Epidermal melanocyte (primary cell): Measurements from ENCODE around the gene ASTL.

Source experiments
- DNase-seq: peaks from one replicate; pipeline ENCODE4 v3.0.0; 2011; ENCODE audit warnings: low spot score; ENCODE audit not compliant: insufficient read length

ASTL gene

DNA sequence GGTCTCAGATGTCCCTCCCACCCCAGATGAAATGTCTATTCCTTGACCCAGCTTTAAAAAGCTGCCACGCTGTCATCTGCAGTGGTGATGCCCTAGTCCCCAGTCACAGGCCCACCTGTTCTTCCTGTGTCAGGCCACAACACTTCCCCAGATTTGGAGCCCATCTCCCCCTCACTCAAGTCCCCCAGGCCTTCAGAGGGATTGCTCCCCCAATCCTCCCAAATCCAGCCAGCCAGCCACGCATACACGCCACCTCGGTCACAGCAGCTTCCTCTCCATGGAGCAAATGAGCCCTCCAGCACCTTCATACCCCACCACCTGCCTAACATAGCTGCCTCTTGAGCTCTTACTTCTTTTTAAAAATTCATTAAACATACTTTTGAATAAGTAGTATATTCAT, 7.8 kb downstream of the ASTL start:
- no peak for DNase-seq

DNA sequence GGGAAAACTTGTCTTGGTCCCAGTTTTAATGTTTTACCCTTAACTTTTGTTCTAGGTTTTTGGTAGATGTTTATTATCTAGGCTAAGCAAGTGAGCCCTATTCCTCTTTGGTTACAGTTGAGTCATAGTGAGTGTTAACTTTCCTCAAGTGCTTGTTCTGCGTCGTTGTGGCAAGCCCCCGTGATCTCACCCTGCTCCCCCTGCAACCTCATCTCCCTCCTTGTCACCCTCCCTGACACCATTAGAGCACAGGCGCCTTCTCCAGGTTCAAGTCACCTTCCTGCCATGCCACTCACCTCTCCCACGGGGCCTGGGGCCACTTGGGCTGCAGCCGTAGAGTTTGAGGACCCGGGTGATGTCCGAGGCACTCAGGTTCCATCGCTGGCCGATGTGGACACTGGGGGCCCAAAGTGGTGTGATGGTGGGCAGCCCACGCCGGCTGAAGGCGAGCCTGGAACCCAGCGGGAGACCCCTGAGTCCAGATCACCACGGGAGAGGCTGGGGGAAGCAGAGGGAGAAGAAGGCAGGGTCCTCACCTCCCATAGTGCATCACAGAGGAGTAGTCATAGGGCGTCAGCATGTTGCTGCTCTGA, 8.7 kb downstream of the ASTL start:
- no peak for DNase-seq

DNA sequence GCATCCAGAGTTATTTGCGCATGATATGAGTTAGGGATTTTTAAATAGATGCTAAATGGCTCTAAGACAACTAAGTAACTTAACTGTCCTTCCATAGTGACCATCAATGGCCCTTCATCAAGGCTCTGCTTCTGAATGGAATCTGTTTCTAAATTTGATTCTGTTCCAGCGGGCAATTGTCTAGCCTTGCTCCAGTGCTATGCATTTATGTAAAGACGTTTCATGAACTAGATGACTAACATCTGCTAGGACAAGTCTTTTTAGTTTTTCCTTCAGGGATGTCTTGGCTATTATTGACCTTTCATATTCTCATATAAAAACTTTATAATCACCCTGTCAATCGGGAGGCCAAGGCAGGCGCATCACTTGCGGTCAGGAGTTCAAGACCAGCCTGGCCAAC, 9.8 kb downstream of the ASTL start:
- DNase-seq = no peak

DNA sequence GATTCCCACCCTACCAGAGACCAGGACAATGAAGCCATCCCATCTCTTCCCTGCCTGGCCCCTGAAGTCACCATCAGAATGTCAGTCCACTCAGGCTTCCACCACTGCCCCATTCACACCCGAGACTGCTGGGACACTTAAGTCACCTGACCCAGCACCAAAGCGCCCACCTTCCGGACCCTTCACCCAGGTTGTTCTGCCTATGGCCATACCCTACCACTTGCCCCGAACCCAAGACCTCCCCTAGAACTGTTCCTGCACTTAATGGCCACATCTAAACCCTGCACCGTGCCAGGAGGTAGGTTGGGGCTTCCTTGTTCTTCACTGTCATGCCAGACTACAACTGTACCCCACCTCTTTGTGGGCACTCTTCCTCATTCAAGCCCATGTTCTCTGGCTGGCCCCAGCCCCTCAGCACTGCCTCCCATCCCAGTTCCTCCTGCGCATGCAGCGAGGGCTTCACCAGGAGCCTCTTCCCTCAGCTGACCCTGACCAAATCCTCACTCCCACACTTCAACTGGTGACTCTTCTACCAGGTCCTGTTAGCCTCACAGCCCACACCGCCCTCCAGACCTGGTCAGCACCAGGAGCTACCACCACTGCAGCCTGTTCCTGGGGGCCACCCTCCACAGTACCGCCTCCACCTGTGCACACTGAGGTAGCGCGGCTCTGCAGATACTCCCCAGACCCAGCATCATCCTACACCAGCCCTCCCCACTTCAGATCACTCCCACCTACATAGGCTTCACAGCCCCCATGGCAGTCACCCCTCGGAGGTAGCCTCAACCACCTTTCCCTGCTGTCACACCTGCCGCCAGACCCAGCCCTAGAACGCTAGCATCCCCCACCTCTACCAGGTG, 13.7 kb downstream of the ASTL start:
- DNase-seq = no peak

DNA sequence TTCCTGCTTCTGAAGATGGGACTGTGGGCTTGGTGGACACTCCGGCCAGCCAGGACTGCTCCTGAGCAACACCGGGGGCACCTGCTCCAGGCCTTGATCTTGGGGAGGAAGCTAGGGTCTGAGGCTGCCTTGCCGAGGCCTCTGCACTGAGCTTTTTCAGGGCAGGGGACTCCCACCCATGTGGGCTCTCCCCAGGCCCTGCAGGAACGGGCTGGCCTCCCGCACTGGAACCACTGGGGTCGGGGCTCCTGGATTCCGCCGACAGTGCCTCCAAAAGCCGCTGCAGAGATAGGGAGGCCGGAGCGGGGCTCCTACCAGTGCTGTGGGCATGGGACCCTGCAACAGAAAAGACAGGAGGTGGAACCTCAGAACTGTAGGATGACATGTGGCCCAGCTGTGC, 14.4 kb downstream of the ASTL start:
- no peak for DNase-seq

DNA sequence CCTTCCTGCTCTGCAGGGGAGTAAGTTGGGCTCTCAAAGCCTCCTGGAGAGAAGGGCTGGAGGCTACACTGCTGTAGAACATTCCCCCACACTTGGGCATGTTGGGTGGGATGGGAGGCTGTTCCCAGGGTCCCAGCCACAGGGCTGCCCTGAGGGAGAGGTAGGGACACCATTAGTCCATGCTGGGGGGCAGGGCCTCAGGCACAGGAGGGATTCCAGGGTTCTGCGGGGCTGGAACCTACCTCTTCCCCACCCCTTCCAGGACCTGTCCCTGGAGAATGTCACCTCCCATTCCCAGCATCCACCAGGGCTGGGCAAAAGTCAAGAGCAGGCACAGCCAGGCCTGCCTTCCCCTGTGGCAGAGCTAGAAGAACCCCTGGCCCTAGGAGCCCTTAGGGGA, 15.0 kb downstream of the ASTL start:
- no peak for DNase-seq

DNA sequence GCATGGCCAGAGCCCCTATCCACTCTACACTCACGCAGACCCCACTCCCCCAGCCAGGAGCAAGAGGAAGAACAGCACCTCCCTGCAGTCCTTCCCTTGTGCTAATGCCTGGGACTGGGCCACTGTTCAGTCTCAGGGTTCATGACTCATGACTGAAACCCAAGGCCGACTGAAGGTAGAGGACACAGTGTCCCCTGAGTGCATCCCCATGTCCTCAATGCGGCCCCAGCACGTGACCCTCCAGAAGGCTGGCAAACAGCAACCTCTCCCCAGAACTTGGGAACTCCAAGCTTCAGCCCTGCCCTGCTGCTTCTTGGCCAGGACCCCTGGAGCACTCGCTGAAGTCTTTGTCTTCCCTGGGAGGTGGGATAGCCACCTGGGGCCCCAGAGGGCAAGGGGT, 15.9 kb downstream of the ASTL start:
- DNase-seq = no peak

DNA sequence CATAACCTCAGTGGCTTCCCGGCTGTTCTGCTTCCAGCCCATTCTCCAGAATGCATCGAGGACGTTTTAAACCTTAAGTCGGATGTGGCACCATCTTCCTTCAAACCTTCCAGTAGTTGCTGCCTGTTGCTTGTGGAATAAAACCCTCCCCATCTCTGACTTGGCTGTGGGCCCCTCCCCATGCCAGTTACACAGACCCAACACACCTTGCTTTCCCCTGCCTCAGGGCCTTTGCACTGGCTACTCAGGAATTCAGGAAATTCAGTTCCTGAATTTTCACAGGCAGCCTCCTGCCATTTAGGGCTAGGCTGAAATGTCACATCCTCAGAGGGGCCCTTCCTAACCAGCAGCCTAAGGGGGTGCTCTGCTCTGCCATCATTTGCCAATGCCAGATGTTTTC, 16.9 kb downstream of the ASTL start:
- DNase-seq = no peak

DNA sequence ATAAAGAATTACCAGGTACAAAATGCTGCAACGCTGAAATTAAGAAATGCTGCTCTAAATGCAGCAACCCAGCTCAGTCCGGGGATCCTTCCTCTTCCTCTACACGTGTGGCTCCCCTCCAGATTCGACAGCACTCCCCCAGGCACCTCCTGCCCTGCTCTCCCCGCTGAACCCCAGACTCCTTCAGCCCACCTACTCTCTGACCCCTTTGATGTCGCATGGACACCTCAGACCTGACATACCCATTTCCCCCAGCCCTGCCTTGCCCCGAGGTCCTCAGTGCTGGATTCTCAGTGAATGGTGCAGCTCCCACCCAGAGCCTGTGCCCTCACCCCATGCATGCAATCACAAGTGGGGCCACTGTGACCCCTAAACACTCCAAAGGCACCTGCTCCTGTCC, 17.3 kb downstream of the ASTL start:
- no peak for DNase-seq

DNA sequence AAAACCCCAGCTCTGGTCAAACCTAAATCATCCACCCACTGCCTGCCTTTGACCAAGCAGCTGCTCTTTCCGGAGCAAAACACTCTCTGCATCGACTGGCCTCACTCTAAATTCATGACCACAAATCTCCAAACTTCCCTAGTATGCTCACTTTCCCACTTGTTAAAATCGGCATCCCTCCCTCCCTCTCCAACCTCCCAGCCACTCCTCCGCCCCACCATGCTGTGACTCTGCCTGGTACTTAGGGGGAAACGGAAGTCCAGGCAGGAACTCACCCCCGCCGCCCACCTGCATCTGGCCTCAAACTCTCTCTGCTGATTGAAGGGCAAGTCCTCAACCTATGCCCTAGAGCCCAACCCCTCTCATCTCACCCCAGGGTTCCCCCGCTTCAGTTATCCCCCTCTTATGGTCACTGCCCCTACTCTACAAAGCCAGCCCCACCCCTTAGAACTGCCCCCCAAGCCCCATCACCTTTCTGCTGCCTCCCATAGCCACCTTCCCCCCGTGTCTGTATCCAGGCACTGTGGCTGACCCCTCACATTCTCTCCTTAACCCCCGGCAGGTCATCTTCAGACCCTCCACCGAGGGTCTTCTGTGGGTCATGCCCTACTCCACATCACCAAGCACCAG, 18.1 kb downstream of the ASTL start:
- no peak for DNase-seq

DNA sequence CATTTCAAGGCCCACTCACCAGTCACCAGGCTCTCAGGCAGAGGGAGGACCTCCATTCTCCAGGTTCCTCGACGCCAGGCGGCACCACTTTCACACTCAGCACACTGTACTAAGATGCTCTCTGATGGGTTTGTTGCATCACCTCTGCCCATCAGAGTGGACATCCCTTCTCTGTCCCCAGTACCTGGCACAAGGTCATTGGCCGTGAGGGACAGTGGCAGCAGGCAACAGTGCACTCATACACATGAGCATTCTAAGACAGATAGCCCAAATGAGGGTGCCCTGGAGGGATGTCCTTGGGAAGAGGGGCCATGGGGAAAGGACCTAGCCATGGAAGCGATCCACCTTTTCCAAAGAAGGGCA, 18.9 kb downstream of the ASTL start:
- no peak for DNase-seq

DNA sequence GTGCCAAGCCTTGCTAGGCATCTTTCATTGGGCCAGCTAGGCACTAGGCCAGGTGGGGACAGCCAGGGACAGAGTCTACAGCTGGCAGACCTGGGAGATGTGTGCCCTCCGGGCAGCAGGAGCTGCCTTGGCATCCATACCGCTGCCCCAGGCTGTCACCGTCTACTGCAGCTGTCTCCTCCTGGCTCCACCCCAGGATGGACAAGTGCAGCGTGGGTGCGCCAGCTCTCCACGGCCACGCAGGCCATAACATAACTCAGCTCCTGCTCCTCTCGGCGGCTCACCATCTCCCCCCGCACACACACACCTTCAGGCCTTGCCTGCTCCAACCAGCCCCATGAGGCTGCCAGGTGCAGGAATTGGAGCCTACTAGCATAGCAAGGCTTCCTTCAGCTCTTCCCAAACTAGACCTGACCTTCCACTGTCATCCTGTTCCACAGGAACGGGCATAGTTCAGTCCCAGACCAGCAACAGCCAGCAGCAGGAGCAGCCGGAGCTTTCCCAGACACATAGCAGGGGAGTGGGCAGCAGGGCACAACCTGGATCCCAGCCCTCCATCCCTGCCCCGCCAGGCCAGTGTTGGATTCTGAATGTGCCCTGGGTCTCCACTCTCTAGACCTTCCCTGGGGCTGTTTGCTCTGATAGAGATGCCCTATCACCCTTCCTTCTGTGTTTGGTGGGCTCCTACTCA, 19.5 kb downstream of the ASTL start:
- no peak for DNase-seq

DNA sequence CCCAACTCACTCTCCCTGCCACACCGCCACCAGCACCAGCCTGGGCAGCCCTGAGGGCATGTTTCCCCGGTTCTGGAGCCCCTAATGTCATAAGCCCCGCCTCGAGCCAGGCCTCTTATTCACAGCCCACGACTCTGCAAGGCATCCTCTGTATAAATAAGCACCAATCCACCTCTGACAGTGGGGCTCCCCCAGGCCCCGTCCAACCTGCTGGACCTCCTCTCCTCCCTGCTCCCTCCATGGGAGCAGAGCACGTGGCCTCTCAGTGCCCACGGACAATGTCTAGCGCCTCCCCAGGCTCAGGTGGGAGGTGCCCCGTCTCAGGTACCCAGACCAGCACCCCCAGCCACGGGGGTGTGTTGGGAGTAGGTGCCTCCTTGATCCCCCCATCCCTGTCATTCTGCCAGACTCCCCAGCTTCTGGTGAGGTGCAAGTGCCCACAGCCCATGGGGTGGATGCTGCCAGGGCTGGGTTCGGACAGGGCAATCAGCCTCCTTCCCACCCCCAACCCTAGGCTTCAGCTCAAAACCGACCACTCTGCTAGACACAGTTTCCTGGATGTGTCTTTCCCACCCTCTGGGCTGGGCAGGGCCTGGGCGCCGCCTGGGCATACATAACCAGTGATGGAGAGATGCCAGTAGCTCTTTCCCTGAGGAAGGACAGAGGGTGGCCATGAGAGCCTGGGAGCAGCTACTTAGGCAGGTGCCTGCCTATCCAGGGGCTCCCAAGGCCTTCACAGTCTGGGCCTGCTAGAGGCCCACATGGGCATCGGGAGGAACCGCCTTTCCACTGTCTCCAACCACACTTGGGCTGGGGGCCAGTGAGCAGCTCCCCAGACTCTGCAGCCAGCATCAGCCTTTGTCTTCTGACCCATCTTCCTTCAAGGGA, 20.4 kb downstream of the ASTL start:
- DNase-seq = no peak

DNA sequence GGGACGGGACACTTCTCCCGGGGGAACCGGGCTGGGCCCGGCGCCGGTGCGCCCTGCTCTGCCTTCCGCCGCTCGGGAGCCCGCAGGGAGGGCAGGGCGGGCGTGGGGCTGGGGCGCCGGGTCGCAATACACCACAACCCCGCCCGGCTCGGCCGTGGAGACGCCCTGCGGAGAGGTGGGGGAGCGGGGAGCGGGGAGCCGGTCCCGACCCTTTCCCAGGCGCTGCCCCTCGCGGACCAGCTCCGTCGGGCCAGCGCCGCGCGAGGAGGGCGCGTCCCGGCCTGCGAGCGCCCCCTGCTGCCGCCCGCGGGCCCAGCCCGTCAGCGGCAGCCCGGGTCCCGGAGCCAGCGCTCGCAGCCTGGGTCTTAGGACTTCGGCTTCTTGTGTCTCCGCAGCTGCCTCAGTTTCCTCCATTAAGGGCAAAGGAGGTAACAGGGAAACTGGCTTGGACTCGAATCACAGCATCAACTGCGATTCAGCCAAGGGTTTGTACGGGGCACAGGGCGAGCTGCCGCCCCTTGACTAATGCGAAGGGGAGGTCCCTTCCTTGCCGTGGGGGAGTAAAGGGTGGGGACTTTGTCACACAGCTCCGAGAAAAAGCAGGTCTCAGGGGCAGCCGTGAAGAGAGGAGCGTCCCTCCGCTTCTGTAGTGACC, 21.3 kb downstream of the ASTL start:
- peak; percentile 88 for DNase-seq

DNA sequence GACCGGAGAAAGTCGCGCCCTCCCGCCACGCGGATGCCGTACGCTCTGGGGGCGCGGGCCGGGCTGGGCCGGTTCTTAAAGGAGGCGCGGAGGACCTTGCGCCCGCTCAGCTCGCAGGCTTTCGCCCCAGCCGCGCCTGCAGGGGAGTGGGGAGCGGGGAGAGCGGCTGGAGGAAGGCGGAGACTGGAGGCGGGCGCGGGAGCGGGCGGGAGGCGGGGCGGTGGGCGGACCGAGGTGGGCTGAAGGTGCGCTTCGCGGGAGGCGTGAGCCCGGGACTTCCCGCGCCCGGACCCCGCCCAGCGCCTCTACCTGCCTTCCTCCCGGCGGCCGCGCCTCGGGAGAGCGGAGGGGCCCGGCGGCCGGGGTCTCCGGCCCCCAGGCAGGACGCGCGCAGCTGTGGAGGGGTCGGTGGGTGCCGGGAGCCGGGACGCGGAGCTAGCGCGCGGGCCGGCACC, 21.9 kb downstream of the ASTL start, which contains the start of gene ADRA2B:
ADRA2B (minus strand) TSS at position 148 of the 455 bp plus-strand sequence. CDS start 422 bp downstream, outside the sequence.
- DNase-seq = no peak

DNA sequence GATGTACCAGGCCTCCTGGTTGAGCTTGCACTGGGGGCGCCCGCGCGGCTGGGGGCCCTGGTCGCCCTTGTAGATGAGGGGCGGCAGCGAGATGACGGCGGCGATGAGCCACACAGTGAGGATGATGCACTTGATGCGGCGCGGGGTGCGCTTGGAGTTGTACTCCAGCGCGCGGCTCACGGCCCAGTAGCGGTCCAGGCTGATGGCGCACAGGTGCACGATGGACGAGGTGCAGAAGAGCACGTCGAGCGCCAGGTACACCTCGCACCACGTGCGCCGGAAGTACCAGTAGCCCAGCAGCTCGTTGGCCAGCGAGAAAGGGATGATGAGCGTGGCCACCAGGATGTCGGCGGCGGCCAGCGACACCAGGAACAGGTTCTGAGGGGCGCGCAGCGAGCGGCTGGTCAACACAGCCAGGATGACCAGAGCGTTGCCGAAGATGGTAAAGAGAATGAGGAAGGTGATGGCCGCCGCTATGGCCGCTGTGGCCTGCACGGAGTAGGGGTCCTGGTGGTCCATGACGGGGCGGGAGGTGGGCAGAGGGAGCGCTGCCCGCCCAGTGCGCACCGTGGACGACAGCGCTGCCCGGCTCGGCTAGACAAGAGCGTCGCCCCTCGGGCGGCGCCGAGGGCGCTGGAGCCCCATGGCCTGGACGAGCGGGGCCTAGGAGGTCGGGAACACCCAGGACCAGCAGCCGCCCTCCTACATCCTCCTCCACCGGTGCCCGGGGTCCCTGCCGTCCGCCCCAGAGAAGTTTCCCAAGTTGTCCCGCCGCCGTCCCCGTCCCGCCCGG, 22.5 kb downstream of the ASTL start:
- no peak for DNase-seq

DNA sequence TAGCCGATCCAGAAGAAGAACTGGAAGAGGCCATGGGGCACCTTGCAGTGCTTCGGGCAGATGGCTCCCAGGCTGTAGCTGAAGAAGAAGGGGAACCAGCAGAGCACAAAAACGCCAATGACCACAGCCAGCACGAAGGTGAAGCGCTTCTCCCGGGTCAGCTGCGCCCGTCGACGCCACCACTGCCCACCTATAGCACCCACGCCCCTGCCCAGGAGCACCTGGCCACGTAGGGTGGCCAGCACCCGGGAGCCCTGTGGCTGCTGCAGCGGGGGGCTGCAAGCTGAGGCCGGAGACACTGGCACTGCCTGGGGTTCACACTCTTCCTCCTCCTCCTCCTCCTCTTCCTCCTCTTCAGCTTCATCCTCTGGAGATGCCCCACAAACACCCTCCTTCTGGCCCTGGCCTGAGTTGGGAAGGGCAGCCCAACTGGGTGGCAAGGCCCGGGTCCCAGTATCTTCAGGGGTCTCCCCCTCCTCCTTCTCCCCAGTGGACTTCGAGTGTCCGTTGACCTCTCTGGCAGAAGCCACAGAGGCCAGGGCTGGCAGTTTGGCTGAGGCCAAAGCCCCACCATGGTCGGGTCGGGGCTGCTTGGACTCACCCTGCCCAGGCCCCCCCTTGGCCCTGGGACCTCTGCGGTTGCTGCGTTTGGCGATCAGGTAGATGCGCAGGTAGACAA, 23.3 kb downstream of the ASTL start:
- no peak for DNase-seq

DNA sequence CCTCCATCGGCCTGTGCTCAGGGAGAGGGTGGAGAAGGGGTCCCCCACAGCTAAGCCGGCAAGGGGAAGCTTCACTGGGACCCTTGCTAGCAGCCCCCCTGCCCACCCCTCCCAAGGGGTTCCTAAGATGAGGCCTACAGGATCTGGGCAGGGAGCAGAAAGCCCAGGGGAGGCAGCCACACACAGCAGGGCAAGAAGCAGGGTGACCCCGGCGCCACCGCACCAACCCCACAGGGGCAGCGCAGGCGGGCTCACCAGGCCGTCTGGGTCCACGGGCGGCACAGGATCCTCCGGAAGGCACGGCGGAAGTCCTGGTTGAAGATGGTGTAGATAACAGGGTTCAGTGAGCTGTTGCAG, 23.8 kb downstream of the ASTL start:
- DNase-seq = no peak

DNA sequence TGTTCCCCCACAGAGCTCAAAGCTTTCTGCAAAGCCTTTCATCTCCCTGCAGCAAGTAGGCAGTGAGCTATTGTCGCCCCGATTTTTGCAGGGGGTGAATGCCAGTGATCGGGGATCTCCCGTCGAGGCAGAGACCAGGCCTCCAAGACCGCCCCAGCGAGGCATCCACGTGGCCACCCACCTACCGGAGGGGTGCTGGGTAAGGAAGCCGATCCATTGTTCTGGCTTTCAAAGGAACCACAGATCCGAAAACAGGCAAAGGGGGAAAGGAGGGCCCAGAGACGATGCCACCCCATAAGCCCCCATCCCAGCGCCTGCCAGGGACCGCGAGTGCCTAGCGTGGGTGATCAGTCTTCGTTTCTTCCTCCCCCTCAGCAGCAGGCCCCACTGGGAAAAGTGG, 24.4 kb downstream of the ASTL start:
- no peak for DNase-seq
